Hepatocyte (in vitro differentiated cells): ENCODE results near the gene BRD2.

Experiments used
- EZH2 ChIP-seq: fragments of 200-600 bp; sonication (generic); IDR thresholded peaks from 2 replicates; pipeline ENCODE4 v1.6.1; 2016; ENCODE audit warnings: antibody characterized with exemption, mild to moderate bottlenecking, borderline replicate concordance
- EZH2phosphoT487 ChIP-seq: fragments of 200-600 bp; sonication (generic); IDR thresholded peaks from one replicate; pipeline ENCODE4 v1.6.1; 2018; ENCODE audit warnings: antibody characterized with exemption, mild to moderate bottlenecking, low read depth, moderate library complexity; ENCODE audit not compliant: unreplicated experiment, severe bottlenecking
- TF ChIP-seq, protein P1 (sequence below): fragments of 200-600 bp; sonication (generic); IDR thresholded peaks from 2 replicates; pipeline ENCODE4 v1.5.1; 2016; ENCODE audit warnings: antibody characterized with exemption, mild to moderate bottlenecking; ENCODE audit not compliant: poor library complexity

- TF ChIP-seq, protein P1, sequence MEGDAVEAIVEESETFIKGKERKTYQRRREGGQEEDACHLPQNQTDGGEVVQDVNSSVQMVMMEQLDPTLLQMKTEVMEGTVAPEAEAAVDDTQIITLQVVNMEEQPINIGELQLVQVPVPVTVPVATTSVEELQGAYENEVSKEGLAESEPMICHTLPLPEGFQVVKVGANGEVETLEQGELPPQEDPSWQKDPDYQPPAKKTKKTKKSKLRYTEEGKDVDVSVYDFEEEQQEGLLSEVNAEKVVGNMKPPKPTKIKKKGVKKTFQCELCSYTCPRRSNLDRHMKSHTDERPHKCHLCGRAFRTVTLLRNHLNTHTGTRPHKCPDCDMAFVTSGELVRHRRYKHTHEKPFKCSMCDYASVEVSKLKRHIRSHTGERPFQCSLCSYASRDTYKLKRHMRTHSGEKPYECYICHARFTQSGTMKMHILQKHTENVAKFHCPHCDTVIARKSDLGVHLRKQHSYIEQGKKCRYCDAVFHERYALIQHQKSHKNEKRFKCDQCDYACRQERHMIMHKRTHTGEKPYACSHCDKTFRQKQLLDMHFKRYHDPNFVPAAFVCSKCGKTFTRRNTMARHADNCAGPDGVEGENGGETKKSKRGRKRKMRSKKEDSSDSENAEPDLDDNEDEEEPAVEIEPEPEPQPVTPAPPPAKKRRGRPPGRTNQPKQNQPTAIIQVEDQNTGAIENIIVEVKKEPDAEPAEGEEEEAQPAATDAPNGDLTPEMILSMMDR = no peak
- no peak for TF ChIP-seq EZH2
- TF ChIP-seq EZH2phosphoT487 = no peak
Measured at GRCh38 chr6:32950449-32950848, 17.9 kb upstream of the BRD2 start.
